GM18517 (cell line): ENCODE data around the gene PRKAR1A.
"Not testable (repeated sequence)": the region's sequence is repeated elsewhere in the genome, so short reads cannot be mapped to it uniquely, and the experiment has no call there.

Experiments
- ATAC-seq: cut with Tn5 transposase; IDR thresholded peaks from one replicate; pipeline ENCODE4 v1.9.1; 2021; ENCODE audit warnings: mild to moderate bottlenecking, moderate library complexity; ENCODE audit not compliant: unreplicated experiment

Gene PRKAR1A

GRCh38 chr17:68511254-68511670 lies 968 bp upstream of the PRKAR1A start:
- no peak for ATAC-seq

GRCh38 chr17:68511671-68512246 lies 471 bp upstream of the PRKAR1A start:
- peak; percentile 33 for ATAC-seq

GRCh38 chr17:68512960-68513474 lies 787 bp downstream of the PRKAR1A start:
- no peak for ATAC-seq

GRCh38 chr17:68513932-68514331 lies 1.7 kb downstream of the PRKAR1A start:
- no peak for ATAC-seq

GRCh38 chr17:68514831-68515635 lies 2.8 kb downstream of the PRKAR1A start:
- no peak for ATAC-seq

GRCh38 chr17:68516732-68517131 lies 4.5 kb downstream of the PRKAR1A start:
- ATAC-seq: no peak

GRCh38 chr17:68517605-68518004 lies 5.4 kb downstream of the PRKAR1A start:
- ATAC-seq: not testable (repeated sequence)

- no peak for ATAC-seq
Observed at GRCh38 chr17:68518063-68518815, 6.0 kb downstream of the PRKAR1A start.

GRCh38 chr17:68519051-68519450 lies 6.8 kb downstream of the PRKAR1A start:
- not testable (repeated sequence) for ATAC-seq

- ATAC-seq: no peak
Observed at GRCh38 chr17:68519911-68520310, 7.7 kb downstream of the PRKAR1A start.

GRCh38 chr17:68522266-68522665 lies 10.0 kb downstream of the PRKAR1A start:
- ATAC-seq: no peak

GRCh38 chr17:68526548-68526947 lies 14.3 kb downstream of the PRKAR1A start:
- no peak for ATAC-seq

- no peak for ATAC-seq
Observed at GRCh38 chr17:68527314-68527713, 15.1 kb downstream of the PRKAR1A start.

GRCh38 chr17:68531252-68531651 lies 19.0 kb downstream of the PRKAR1A start:
- ATAC-seq: no peak

- ATAC-seq: no peak
Observed at GRCh38 chr17:68532826-68533225, 20.6 kb downstream of the PRKAR1A start.

- no peak for ATAC-seq
Observed at GRCh38 chr17:68533887-68534694, 21.9 kb downstream of the PRKAR1A start.

- no peak for ATAC-seq
Observed at GRCh38 chr17:68534695-68535088, 22.5 kb downstream of the PRKAR1A start.

- ATAC-seq: no peak
Observed at GRCh38 chr17:68535922-68536321, 23.7 kb downstream of the PRKAR1A start.

- no peak for ATAC-seq
Observed at GRCh38 chr17:68539548-68540467, 27.6 kb downstream of the PRKAR1A start.

GRCh38 chr17:68540981-68541380 lies 28.8 kb downstream of the PRKAR1A start:
- no peak for ATAC-seq
